Endometrial microvascular endothelial cells (primary cell): ENCODE data around the gene INCENP. TPM values are rescaled to one million over a fixed set of nuclear protein-coding genes. Genes with fewer than 3 reads are reported as not detected.
"Not testable (repeated sequence)": the region's sequence is repeated elsewhere in the genome, so short reads cannot be mapped to it uniquely, and the experiment has no call there.

ENCODE experiments used
- in situ Hi-C: cut with HindIII; loops from 2 replicates; pipeline ENCODE4 v1.10.0; 2017; ENCODE audit warnings: low sequenced_read_pairs, low pct_unique_long_range_greater_than_20kb; ENCODE audit errors: inconsistent ontology term
- total RNA-seq: library from RNA; depleted of rRNA; stranded (reverse); fragments of >200 nt; gene quantifications from one replicate; pipeline ENCODE4 v1.2.3, GENCODE V29; 2015; ENCODE audit errors: inconsistent ontology term

Gene INCENP
- total RNA-seq, 1 donor from 2014 or later = 50.7 TPM

- in situ Hi-C loops = no loop called here
Observed at GRCh38 chr11:62152245-62153086, 28.7 kb downstream of the INCENP start.

GRCh38 chr11:62153087-62153395, 29.2 kb downstream of the INCENP start:
- in situ Hi-C loops = no loop called here

GRCh38 chr11:62153617-62154016, 29.8 kb downstream of the INCENP start:
- in situ Hi-C loops = no loop called here

GRCh38 chr11:62157603-62158002, 33.8 kb downstream of the INCENP start:
- in situ Hi-C loops = no loop called here

GRCh38 chr11:62166371-62166770, 42.6 kb downstream of the INCENP start:
- in situ Hi-C loops = no loop called here

GRCh38 chr11:62169448-62169847, 45.6 kb downstream of the INCENP start:
- in situ Hi-C loops = no loop called here

- in situ Hi-C loops = no loop called here
Observed at GRCh38 chr11:62169935-62170334, 46.1 kb downstream of the INCENP start.

DNA sequence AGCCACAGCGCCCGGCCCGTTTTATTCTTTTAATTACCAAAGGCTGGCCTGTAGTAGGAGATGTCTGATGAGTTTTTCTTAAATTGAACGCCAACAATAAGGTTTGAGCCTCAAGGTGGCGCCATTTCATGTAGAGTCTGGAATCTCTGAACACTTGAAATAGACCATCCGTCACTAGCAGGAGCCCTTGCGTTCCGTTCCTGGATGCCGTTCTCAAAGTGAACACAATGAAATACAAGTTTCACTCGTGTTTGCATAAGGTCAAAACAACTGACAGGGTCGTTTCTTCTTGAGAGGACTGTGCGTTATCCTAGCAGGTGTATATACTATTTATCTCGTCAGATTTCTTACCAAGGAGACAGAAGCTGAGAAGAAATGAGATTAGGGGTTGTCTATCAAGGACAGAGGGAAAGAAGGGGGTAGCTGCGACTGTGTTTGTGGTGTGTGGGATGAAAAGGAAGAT, 47.5 kb downstream of the INCENP start:
- in situ Hi-C loops = no loop called here

- in situ Hi-C loops = no loop called here
Observed at GRCh38 chr11:62172294-62172693, 48.5 kb downstream of the INCENP start.

DNA sequence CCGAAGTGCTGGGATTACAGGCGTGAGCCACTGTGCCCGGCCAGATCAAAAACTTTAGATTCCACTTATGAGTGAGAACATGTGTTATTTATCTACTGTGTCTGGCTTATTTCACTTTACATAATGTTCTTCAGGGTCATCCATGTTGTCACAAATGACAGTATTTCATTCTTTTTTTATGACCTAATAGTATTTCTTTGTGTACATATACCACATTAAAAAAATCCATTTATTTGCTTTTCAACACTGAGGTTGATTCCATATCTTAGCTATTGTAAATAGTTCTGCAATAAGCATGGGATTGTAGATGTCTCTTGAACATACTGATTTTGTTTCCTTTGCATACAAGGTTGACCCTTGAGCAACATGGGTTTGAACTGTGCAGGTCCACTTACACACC, 53.0 kb downstream of the INCENP start:
- in situ Hi-C loops = no loop called here

- in situ Hi-C loops = no loop called here
Observed at GRCh38 chr11:62179995-62180394, 56.2 kb downstream of the INCENP start.

DNA sequence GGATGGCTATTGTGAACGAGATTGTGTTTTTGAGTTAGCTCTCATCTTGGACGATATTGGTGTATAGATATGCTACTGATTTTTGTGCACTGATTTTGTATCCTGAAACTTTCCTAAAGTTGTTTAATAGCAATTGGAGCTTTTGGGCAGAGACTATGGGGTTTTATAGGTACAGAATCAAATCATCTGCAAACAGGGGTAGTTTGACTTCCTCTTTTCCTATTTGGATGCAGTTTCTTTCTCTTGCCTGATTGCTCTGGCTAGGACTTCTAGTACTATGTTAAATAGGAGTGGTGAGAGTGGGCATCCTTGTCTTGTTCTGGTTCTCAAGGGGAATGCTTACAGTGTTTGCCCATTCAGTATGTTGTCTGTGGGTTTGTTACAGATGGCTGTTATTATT, 57.3 kb downstream of the INCENP start:
- in situ Hi-C loops = no loop called here

- in situ Hi-C loops = no loop called here
Observed at GRCh38 chr11:62182147-62182891, 58.5 kb downstream of the INCENP start.

- in situ Hi-C loops = no loop called here
Observed at GRCh38 chr11:62186195-62186594, 62.4 kb downstream of the INCENP start.

- in situ Hi-C loops = no loop called here
Observed at GRCh38 chr11:62190011-62190410, 66.2 kb downstream of the INCENP start, which contains the start of gene SCGB1D1. TSS of gene SCGB1D1 (plus strand) at chr11:62190216. CDS start at chr11:62190285, 69 bp downstream.

GRCh38 chr11:62193952-62194351, 70.1 kb downstream of the INCENP start:
- in situ Hi-C loops = no loop called here

DNA sequence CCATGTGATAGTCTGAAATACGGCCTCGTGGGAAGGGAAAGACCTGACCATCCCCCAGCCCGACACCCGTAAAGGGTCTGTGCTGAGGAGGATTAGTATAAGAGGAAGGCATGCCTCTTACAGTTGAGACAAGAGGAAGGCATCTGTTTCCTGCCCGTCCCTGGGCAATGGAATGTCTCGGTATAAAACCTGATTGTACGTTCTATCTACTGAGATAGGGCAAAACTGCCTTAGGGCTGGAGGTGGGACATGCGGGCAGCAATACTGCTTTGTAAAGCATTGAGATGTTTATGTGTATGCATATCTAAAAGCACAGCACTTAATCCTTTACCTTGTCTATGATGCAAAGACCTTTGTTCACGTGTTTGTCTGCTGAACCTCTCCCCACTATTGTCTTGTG, 71.2 kb downstream of the INCENP start:
- in situ Hi-C loops = not testable (repeated sequence)

DNA sequence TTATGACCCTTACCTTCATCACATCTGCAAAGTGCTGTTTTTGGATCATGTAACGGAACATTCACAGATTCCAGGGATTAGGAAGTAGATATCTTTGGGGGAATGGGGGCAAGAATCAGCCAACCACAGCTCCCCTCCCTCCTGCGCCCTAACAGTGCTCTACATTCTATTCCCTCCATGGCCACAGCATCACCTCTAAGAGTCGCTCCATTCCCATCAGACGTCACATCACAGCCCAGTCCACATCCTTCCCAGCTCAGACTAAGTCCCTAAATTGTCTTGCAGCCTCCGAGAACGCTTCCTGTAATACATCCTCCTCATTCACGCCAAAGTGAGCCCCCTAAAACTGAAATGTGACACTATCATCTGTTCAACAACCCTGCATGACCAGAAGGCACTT, 72.1 kb downstream of the INCENP start:
- in situ Hi-C loops = no loop called here

DNA sequence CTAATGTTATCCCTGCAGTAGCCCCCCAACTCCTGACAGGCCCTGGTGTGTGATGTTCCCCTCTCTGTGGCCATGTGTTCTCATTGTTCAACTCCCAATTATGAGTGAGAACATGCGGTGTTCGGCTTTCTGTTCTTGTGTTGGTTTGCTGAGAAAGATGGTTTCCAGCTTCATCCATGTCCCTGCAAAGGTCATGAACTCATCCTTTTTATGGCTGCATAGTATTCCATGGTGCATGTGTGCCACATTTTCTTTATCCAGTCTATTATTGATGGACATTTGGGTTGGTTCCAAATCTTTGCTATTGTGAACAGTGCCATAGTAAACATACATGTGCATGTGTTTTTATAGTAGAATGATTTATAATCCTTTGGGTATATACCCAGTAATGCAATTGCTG, 73.6 kb downstream of the INCENP start:
- in situ Hi-C loops = not testable (repeated sequence)

- in situ Hi-C loops = no loop called here
Observed at GRCh38 chr11:62201376-62201775, 77.6 kb downstream of the INCENP start.
